HUDEP-2 (cell line): ENCODE measurements around the gene GGA1.
"Not testable (repeated sequence)": the region's sequence is repeated elsewhere in the genome, so short reads cannot be mapped to it uniquely, and the experiment has no call there.

Experiments
- DNase-seq, 76 experiments: peaks; one replicate each; lab custom pipeline; 2025; ENCODE audit not compliant: unreplicated experiment in 76 of 76; lab: John Stamatoyannopoulos, UW

GGA1 gene

DNA sequence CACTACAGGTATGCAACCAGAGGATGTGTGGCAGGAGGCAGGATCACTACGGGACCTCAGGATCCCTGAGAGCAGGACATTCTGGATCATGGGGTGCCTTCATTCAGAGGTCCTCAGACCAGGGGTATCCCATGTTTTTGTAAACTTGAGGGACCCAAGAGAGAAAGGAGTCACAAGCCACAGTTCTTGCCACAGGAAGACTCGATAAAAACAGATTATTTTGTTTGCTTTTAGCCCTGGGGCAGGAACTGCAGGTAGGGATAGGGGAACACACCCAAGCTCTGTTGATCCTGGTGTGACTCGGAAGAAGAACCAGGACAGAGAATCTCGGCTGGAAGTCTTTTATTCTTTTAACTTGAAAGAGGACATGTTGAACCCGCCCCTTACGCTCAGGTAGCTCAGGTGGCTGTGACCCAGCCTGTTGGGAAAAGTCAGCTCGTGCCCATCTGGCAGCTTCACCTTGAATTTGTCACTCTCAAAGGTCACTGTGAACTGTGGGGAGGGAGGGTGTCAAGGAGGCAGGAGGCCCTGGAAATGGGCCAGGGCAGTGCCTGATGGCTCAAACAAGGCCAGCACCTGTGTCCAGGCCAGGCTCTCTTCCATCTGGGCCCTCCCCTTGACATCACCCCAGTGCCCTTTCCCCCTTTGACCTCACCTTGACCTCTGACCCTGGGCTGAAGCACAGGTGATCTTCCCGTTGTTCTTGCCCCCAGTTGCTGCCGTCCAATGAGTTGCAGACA is 38.5 kb upstream of the GGA1 start:
- no peak for DNase-seq

DNA sequence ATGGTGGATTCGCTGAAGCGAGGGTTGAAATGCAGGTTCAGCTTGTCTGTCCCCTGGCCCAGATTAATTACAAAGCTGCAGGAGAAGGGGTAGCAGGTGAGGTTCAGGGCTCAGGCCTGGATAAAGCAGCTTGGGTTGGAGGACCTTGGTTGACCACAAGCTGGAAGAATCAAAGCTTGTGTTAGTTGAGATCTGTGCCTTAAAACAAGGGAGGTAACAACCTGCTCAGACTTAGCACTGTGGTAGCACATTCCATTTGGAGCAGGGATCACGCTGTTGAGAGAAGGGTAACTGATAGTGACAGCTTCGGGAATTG is 38.0 kb upstream of the GGA1 start:
- DNase-seq: no peak

DNA sequence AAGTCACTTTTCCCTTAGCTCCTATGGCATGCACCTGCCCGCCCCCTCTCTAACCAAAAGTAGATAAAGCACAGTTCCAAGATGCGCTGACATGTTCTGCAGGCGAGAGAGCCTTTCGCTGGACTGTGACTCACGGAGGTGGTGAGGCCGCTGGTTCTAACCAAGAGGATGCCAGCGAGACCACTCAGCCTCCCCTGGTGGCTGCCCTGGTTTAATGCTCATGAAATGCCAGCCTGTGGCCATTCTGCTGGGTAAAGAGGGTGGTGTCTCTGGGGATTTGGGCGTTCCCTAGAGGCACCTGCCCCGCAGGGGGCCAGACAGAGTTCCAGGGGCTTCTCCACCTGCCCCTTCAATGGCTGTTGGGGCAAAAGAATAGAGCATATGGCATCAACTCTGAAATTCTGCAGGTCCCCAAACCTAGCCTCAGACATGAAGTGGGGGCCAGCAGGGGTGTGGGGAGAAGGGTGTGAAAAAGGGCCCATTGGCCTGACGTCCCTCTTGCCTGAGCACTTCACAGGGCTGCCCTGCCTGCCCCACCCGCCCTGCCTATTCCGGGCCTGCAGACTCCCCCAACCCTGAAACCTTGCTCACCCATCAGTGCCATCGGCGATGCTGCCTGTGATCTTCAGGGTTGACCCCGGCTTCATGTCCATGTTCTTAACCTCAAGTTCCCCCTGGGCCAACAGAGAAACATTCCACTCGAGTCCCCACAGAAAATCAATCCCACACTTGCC is 37.2 kb upstream of the GGA1 start:
- no peak for DNase-seq

DNA sequence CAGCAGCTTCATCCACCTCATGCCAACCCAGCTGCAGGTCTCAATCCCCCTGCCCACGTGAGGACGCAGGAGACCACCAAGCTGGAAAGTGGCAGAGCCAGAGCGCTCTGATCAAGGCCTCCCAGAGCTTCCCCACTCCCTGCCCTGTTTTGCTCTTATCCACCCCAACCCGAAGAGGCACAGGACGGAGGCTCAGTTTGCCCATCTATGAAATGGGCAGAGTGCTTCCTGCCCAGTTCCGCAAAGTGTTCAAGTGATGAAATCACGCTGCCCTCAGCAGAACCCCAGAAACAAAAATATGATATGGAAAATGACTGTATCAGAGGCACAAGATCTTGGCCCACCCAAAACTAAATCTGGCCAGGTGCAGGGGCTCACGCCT is 36.7 kb upstream of the GGA1 start:
- no peak for DNase-seq

DNA sequence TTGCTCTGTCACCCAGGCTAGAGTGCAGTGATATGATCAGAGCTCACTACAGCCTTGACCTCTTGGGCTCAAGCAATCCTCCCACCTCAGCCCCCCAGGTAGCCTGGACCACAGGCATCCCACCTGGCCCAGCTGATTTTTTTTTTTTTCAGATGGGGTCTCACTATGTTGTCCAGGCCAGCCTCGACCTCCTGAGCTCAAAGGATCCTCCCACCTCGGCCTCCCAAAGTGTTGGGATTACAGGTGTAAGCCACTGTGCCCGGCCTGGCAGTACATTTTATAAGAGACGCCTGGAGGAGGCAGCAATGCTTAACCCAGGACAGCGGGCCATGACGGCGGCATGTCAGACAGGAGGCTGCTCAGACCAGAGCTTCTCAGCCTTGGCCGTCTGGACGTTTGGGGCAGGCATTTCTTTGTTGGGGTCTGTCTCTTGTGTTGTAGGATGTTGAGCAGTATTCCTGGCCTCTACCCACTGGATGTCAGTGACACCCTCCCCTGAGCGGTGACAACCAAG is 33.1 kb upstream of the GGA1 start:
- no peak for DNase-seq

DNA sequence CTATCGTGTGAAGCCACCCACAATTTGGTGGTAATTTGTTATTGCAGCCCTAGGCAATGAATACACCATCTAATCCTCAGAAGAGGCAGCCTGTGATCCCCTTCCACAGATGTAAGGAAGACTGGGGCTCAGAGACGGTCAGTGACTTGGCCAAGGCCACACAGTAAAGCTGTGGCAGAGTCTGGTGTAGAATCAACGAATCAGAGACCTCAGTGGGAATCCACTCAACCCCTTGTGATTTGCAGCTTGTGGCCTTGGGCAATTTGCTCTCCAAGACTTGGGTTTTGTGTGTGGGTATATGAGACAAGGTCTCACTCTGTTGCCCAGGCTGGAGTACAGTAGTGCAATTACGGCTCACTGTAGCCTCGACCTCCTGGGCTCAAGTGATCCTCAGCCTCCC is 30.6 kb upstream of the GGA1 start:
- DNase-seq: no peak

DNA sequence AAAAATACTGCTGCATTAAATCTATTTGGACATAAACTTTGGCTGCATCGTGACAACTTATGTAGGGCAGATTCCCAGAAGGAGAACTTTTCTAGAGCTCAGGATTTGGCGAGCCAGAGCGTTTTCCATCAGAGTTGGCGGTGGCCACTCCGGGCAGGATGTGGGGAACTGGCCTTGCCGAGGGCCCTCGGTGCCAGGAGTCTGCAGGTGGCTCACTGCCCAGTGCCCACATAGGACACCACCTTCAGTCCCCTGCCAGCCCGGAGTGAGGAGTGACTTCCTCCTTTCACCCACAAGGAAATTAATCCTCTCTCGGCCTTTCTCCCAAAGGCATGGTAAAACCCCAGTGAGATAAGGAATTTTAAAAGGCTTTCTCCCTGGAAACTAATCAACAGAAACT is 27.1 kb upstream of the GGA1 start:
- DNase-seq: no peak

DNA sequence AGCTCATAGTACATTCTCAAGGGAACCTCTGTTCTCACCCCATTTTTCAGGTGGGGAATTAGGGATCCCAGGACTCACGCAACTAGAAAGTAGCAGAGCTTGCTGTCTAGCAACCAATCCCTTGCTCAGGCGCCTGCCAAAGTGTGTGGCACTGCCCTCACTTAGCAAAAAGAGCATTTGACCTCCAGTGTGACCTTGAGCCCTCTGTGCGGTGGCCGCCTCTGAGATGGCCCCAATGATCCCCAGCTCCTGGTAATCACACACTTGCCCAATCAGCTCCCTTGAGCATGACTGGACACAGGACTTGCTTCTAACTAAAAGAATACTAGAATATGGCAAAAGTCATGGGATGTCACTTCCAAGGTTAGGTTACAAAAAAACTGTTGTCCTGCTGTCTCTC is 26.1 kb upstream of the GGA1 start:
- no peak for DNase-seq

DNA sequence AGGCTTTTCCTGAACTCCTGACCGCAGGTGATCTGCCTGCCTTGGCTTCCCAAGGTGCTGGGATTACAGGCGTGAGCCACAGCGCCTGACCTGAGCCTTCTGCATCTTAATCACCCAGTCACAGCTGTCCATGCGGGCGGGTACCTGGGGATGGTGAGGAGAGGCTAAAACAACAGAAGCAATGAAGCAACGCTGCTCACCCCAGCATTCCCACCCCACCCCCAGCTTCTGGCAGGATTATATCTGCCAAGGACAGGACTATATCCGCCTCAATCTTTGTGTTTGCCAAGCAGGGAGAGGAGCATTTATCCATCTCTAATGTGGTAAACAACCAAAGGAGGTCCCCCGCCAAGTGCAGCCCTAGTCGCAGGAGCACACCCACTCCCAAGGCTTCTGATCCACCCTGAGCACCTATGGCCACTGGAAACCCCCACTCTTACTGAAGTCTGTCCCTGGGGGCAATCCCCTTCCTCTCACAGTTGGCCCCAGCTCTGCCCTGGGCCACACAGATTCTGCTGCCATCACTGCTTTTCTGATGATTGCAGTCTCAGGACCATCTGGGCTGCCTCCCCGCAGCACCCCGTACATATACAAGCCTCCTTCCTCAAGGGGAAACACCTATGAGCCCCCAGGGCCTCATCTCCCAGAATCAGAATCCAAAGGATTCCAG is 20.0 kb upstream of the GGA1 start:
- no peak for DNase-seq

DNA sequence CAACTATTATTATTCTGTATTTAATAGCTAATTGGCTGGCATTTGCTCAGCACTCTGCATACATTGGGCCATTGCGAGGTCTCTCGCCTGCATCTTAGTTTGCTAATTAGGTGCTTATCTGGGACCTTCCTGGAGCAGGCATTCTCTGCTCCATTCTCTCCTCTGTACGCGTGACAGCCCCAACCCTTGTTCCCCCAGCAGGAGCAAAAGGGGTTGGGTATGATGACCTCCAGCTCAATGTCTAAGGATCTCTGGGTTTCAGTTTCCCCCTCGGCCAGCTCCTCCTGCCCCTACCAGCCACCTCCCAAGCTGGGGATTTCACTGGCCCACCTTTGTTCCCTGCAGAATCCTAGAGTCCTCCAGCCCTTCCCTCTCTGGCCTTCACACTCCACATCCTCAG is 19.0 kb upstream of the GGA1 start:
- no peak for DNase-seq

DNA sequence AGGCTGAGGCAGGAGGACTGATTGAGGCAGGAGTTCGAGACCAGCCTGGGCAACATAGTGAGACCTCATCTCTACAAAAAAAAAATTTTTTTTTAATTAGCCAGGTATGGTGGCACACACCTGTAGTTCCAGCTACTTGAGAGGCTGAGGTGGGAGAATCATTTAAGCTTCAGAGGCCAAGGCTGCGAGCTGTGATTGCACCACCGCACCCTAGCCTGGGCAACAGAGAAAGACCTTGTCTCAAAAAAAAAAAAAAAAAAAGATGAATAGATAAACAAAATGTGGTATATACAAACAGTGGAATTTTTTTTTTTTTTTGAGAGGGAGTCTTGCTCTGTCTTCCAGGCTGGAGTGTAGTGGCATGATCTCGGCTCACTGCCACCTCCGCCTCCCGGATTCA is 17.6 kb upstream of the GGA1 start:
- not testable (repeated sequence) for DNase-seq

DNA sequence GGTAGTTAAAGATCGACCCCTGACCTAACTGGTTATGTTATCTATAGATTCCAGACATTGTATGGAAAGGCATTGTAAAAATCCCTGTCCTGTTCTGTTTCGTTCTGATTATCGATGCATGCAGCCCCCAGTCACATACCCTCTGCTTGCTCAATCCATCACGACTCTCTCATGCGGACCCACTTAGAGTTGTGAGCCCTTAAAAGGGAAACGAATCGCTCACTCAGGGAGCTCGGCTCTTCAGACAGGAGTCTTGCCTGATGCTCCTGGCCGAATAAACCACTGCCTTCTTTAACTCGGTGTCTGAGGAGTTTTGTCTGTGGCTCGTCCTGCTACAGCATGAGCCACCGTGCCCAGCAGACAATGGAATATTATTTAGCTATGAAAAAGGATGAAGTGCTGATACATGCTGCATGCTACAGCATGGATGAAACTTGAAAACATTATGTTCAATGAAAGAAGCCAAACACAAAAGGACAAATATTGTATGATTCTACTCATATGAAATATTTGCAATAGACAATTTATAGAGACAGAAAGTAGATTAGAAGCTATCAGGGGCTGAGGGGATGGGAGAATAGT is 16.7 kb upstream of the GGA1 start:
- no peak for DNase-seq

DNA sequence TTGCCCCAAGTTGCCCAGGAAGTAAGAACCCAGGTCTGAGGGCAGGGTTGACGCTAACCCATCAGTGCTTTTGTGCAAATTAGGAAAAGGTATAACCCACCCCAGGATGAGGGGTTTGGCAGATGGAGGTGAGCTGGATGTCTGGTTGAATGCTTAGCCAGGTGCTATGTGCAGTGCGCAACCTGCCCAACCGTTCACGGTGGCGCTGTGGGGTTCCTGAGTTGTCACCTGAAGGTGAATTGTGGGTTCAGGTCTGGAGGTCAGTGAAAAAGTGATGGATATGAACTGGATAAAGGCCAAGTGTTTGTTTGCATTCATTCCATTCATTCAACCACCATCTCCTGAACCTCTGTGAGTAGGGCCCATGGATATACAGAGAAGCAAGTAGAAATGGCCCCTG is 14.4 kb upstream of the GGA1 start:
- DNase-seq: no peak

DNA sequence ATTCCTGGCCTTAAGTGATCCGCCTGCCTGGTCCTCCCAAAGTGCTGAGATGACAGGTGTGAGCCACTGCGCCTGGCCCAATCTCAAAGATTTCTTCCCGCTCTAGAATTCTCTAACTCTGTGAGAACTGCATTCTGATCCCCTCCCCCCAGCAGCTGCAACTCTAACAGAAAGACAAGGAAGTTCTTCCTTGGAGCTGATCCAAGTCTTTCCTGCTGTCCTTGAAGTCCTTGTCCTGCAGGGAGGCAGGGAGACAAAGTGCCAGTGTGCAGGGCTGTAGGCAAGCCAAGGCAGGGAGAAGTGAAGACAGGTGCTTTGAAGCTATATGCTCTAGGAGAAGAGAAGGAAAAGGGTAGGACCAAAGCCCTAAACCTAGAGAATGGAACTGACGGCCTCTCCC is 9.5 kb upstream of the GGA1 start:
- no peak for DNase-seq

DNA sequence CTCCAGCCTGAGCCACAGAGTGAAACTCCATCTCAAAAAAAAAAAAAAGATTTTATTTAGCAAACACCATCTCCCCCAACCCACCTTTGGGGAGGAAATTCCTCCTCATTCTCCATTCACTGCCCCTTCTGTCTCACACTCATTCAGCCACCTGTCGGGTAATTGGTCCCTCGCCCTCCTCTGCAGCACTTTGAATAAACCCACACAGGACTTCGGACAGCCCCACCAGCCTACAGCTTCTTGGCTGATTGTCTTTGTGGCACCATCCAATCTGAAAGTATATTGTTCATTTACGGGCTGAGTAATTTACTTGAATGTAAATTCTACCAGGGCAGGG is 7.5 kb upstream of the GGA1 start:
- DNase-seq: no peak

DNA sequence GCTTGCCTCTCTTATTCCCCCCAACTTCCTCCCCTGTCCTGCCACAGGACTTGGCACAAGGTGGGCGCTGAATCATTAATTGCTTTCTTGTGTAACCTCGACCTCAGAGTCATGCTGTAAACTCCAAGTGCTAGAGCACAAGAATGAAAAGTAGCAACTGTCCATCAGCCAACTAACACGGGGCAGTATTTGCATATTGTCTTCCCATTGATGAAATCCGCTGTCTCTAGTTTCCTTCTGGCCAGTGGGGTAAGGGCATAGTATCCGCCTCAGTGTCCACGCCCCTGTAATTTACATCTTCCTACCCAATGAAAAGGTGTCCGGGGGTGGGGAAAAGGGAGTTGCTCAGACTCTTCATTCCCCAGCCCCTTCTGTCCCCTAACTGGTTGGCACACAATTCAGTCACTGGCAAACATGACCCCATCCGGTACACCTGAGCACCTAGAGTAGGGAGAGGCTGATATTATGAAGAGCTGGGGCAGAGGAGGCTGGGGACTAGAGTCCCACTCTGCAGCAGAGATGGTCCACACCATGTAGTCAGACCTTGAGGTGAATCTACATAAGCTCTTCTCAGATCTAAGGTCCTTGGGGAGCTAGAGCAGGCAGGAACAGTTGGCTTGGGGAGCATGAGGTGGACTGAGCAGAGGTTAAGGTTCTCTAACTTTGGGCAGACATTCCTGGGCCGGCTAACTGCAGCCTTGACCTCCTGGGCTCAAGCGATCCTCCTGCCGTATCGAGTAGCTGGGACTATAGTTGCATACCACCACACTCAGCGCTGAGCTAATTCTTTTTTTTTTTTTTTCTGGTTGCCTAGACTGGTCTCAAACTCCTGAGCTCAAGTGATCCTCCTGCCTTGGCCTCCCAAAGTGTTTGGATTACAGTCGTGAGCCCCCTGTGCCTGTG is 6.8 kb upstream of the GGA1 start:
- no peak for DNase-seq

DNA sequence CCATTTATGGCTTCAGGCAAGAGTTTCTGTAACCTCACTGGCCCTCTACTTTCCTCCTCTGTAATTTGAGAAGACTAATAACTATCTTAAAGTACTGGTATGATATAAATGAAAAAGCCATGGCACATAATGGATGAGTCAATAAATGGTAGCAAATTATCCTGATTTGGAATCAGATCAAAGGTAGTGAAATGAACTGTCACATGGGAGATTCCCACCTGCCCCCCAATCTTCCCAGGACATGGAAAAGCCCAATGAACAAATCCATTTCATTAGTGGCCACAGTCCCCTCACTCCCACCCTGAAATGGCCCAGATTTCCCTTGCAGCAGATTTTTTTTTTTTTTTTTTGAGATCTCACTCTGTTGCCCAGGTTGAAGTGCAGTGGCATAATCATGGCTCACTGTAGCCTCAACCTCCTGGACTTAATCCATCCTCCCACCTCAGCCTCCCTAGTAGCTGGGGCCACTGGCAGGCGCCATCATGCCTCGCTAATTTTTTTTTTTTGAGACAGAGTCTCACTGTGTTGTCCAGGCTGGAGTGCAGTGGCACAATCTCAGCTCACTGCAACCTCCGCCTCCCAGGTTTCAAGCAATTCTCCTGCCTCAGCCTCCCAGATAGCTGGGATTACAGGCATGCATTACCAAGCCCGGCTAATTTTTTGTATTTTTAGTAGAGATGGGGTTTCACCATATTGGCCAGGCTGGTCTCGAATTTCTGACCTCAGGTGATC is 5.9 kb upstream of the GGA1 start:
- DNase-seq: not testable (repeated sequence)

DNA sequence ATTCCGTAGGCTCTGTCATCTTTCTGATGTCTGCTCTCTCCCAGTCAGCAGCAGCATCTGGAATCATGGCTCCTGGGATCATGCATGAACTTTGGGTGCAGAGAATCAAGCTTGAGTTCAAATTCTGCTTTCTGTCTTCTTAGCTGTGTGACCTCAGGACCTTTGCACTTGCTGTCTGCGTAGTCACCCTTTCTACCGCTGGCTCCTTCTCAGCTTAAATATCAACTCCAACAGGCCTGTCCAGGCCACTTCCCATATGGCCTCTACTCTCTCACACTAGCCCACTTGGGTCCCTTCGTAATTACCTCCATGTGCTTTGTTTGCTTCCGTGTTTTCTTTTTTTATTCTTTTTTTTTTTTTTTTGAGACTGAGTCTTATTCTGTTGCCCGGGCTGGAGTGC is 4.6 kb upstream of the GGA1 start:
- DNase-seq: no peak

DNA sequence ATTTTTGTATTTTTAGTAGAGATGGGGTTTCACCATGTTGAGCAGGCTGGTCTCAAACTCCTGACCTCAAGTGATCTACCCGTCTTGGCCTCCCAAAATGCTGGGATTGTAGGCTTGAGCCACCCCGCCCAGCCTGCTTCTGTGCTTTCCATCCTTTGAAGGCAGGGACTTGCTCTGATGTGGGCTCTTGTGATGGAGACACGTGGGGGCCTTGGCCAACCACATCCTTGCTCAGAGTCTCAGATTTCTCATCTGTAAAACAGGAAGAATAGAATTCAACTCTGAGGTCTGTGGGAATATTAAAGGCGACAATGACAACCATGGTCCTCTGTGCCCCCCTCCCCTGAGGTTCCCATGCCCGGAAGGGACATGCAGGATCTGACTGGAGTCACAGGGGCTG is 3.8 kb upstream of the GGA1 start:
- no peak for DNase-seq
